Astrocyte (in vitro differentiated cells and primary cell): ENCODE results near the gene PSG3. TPM values are rescaled to one million over a fixed set of nuclear protein-coding genes. Genes with fewer than 3 reads are reported as not detected.
"Not testable (repeated sequence)": the region's sequence is repeated elsewhere in the genome, so short reads cannot be mapped to it uniquely, and the experiment has no call there.

Source experiments
- DNase-seq: peaks from one replicate; pipeline ENCODE4 v3.0.0-alpha.2; 2010; ENCODE audit warnings: low read depth
- FAIRE-seq: peaks from 2 replicates; lab custom pipeline; 2011; peaks lifted over from hg19 to GRCh38; lab: Jason Lieb, UNC
- H2AFZ ChIP-seq: 2 replicates; pipeline ENCODE4 v1.6.0; 2012; ENCODE audit warnings: low read depth, low read length, inconsistent platforms
- H3K27ac ChIP-seq: 2 replicates; pipeline ENCODE4 v1.5.1; 2011; ENCODE audit warnings: low read depth, low read length, inconsistent platforms
- H3K27me3 ChIP-seq: 2 replicates; pipeline ENCODE4 v1.6.0; 2011; ENCODE audit warnings: low read length, inconsistent platforms; ENCODE audit not compliant: insufficient read depth
- H3K36me3 ChIP-seq: 2 replicates; pipeline ENCODE4 v1.5.1; 2011; ENCODE audit warnings: low read length, inconsistent platforms; ENCODE audit not compliant: insufficient read depth
- H3K4me1 ChIP-seq: 2 replicates; pipeline ENCODE4 v1.5.1; 2011; ENCODE audit warnings: low read length, inconsistent platforms; ENCODE audit not compliant: insufficient read depth
- H3K4me2 ChIP-seq: 2 replicates; pipeline ENCODE4 v1.6.0; 2012; ENCODE audit warnings: low read length, inconsistent platforms
- H3K4me3 ChIP-seq: 2 replicates; pipeline ENCODE4 v1.5.1; 2011; ENCODE audit warnings: low read depth, mild to moderate bottlenecking, low read length, inconsistent platforms; ENCODE audit not compliant: insufficient read depth
- H3K79me2 ChIP-seq: 2 replicates; pipeline ENCODE4 v1.6.0; 2012; ENCODE audit warnings: mild to moderate bottlenecking, low read length, inconsistent platforms; ENCODE audit not compliant: insufficient read depth
- H3K9ac ChIP-seq: 2 replicates; pipeline ENCODE4 v1.6.0; 2012; ENCODE audit warnings: mild to moderate bottlenecking, low read length, inconsistent platforms
- H3K9me3 ChIP-seq: 2 replicates; pipeline ENCODE4 v1.5.1; 2012; ENCODE audit warnings: low read depth, mild to moderate bottlenecking, low read length, inconsistent platforms; ENCODE audit not compliant: insufficient read depth
- H4K20me1 ChIP-seq: 2 replicates; pipeline ENCODE4 v1.6.0; 2012; ENCODE audit warnings: low read length, inconsistent platforms; ENCODE audit not compliant: insufficient read depth
- H3K27ac Mint-ChIP-seq: one replicate; pipeline ENCODE4 v1.8.0; 2021; ENCODE audit warnings: mild to moderate bottlenecking, mixed read lengths; ENCODE audit not compliant: unreplicated experiment
- H3K27me3 Mint-ChIP-seq: one replicate; pipeline ENCODE4 v1.8.0; 2021; ENCODE audit warnings: low read depth, mixed read lengths; ENCODE audit not compliant: unreplicated experiment
- H3K36me3 Mint-ChIP-seq: one replicate; pipeline ENCODE4 v1.8.0; 2021; ENCODE audit warnings: low read depth, mixed read lengths; ENCODE audit not compliant: unreplicated experiment
- H3K4me1 Mint-ChIP-seq: one replicate; pipeline ENCODE4 v1.8.0; 2021; ENCODE audit warnings: low read depth, mixed read lengths; ENCODE audit not compliant: unreplicated experiment
- H3K4me3 Mint-ChIP-seq: one replicate; pipeline ENCODE4 v1.8.0; 2021; ENCODE audit warnings: mild to moderate bottlenecking, moderate library complexity, mixed read lengths; ENCODE audit not compliant: unreplicated experiment
- H3K9me3 Mint-ChIP-seq: one replicate; pipeline ENCODE4 v1.8.0; 2021; ENCODE audit warnings: mild to moderate bottlenecking, mixed read lengths; ENCODE audit not compliant: unreplicated experiment
- CTCF ChIP-seq: IDR thresholded peaks from 2 replicates; pipeline ENCODE4 v1.5.1; 2011; ENCODE audit warnings: low read depth, mild to moderate bottlenecking, inconsistent platforms, low read length, moderate library complexity; ENCODE audit not compliant: insufficient read depth
- EZH2 ChIP-seq: IDR thresholded peaks from 2 replicates; pipeline ENCODE4 v1.6.1; 2012; ENCODE audit warnings: mild to moderate bottlenecking, low read length, inconsistent platforms; ENCODE audit not compliant: insufficient read depth
- total RNA-seq: library from RNA; stranded (reverse); gene quantifications from 2 replicates; pipeline ENCODE4 v1.2.1, GENCODE V29; 2021

PSG3 gene
- total RNA-seq, 1 donor from 2014 or later: 0.34 TPM

GRCh38 chr19:42695811-42696503, 44.3 kb downstream of the PSG3 start:
- FAIRE-seq: no peak
- TF ChIP-seq EZH2: no peak
- no peak for TF ChIP-seq CTCF
- Histone ChIP-seq H3K9ac (no peak overlapping the region), H2AFZ (no peak overlapping the region), H3K36me3 (no peaks in the 10 kb centered on the region), H3K4me1 (no peaks in the 10 kb centered on the region), H3K27me3 (no peaks in the 10 kb centered on the region), H4K20me1 (no peaks in the 10 kb centered on the region), H3K79me2 (no peaks in the 10 kb centered on the region), H3K4me3 (no peak overlapping the region), H3K9me3 (no peaks in the 10 kb centered on the region), H3K27ac (no peak overlapping the region), H3K4me2 (no peak overlapping the region)
- no peak for DNase-seq
- Mint-ChIP-seq H3K27me3 (no peaks in the 10 kb centered on the region), H3K36me3 (no peaks in the 10 kb centered on the region), H3K9me3 (peaks cover 11% of the 10 kb centered on the region), H3K4me3 (no peak overlapping the region), H3K27ac (no peak overlapping the region), H3K4me1 (no peaks in the 10 kb centered on the region)

GRCh38 chr19:42693760-42694350, 46.4 kb downstream of the PSG3 start:
- no peak overlapping the region for H3K27ac ChIP-seq
- H3K36me3 Mint-ChIP-seq: no peaks in the 10 kb centered on the region
- no peak overlapping the region for H3K27ac Mint-ChIP-seq
- H3K27me3 ChIP-seq: no peaks in the 10 kb centered on the region
- H3K4me2 ChIP-seq: no peak overlapping the region
- H3K4me3 ChIP-seq: no peak overlapping the region
- no peaks in the 10 kb centered on the region for H3K27me3 Mint-ChIP-seq
- TF ChIP-seq CTCF: peak; percentile 37
- TF ChIP-seq EZH2: no peak
- no peaks in the 10 kb centered on the region for H3K9me3 ChIP-seq
- no peak overlapping the region for H2AFZ ChIP-seq
- no peaks in the 10 kb centered on the region for H3K36me3 ChIP-seq
- H4K20me1 ChIP-seq: no peaks in the 10 kb centered on the region
- peaks cover 11% of the 10 kb centered on the region for H3K9me3 Mint-ChIP-seq
- FAIRE-seq (no peak), DNase-seq (peak; percentile 18)
- no peak overlapping the region for H3K4me3 Mint-ChIP-seq
- no peaks in the 10 kb centered on the region for H3K4me1 ChIP-seq
- H3K79me2 ChIP-seq: no peaks in the 10 kb centered on the region
- no peak overlapping the region for H3K9ac ChIP-seq
- H3K4me1 Mint-ChIP-seq: no peaks in the 10 kb centered on the region

GRCh38 chr19:42683917-42684513, 56.3 kb downstream of the PSG3 start:
- no peak overlapping the region for H3K27ac ChIP-seq
- no peaks in the 10 kb centered on the region for H3K4me1 Mint-ChIP-seq
- H3K36me3 Mint-ChIP-seq: no peaks in the 10 kb centered on the region
- no peak overlapping the region for H3K9ac ChIP-seq
- no peaks in the 10 kb centered on the region for H3K9me3 ChIP-seq
- no peak overlapping the region for H3K4me2 ChIP-seq
- FAIRE-seq (peak; percentile 88), DNase-seq (peak; percentile 4)
- no peak overlapping the region for H3K4me3 Mint-ChIP-seq
- no peak overlapping the region for H3K4me3 ChIP-seq
- H4K20me1 ChIP-seq: no peaks in the 10 kb centered on the region
- no peak overlapping the region for H3K27ac Mint-ChIP-seq
- peaks cover 22% of the 10 kb centered on the region for H3K9me3 Mint-ChIP-seq
- no peaks in the 10 kb centered on the region for H3K27me3 Mint-ChIP-seq
- H3K79me2 ChIP-seq: no peaks in the 10 kb centered on the region
- no peaks in the 10 kb centered on the region for H3K27me3 ChIP-seq
- no peak for TF ChIP-seq EZH2
- peak; percentile 68 for TF ChIP-seq CTCF
- no peaks in the 10 kb centered on the region for H3K4me1 ChIP-seq
- H3K36me3 ChIP-seq: no peaks in the 10 kb centered on the region
- no peak overlapping the region for H2AFZ ChIP-seq

- not testable (repeated sequence) for H3K9me3 Mint-ChIP-seq, FAIRE-seq
These were observed 64.0 kb downstream of the PSG3 start for GRCh38 chr19:42676326-42676725.

More at GRCh38 chr19:42676326-42676725, 64.0 kb downstream of the PSG3 start:
- not testable (repeated sequence) for DNase-seq, H3K4me2 ChIP-seq, H3K9me3 ChIP-seq, H3K27me3 ChIP-seq, H3K4me3 Mint-ChIP-seq, H4K20me1 ChIP-seq, H3K27ac Mint-ChIP-seq, H3K36me3 Mint-ChIP-seq, H3K9ac ChIP-seq, H3K4me3 ChIP-seq, H3K4me1 Mint-ChIP-seq, H3K27me3 Mint-ChIP-seq, H3K36me3 ChIP-seq, H2AFZ ChIP-seq, H3K4me1 ChIP-seq, H3K79me2 ChIP-seq, H3K27ac ChIP-seq
